Gastroesophageal sphincter (tissue), 3 donors: ENCODE data around the gene TSPAN8.

Experiments used
- EP300 ChIP-seq: sonication (generic); formaldehyde crosslinking; IDR thresholded peaks from one replicate; pipeline ENCODE4 v1.6.1; 2017; ENCODE audit warnings: antibody characterized with exemption, mild to moderate bottlenecking
- POLR2A ChIP-seq, 2 donors: fragments of 450-650 bp; IDR thresholded peaks; one replicate each; pipeline ENCODE4 v1.6.1; 2017; ENCODE audit warnings: antibody characterized with exemption in 2 of 2, mild to moderate bottlenecking in 2 of 2, moderate library complexity in 1 of 2
- POLR2AphosphoS5 ChIP-seq: sonication (generic); formaldehyde crosslinking; IDR thresholded peaks from one replicate; pipeline ENCODE4 v1.6.1; 2017; ENCODE audit warnings: antibody characterized with exemption
- TF ChIP-seq, protein P1 (sequence below), 4 experiments: fragments of 200-600 bp in 2 of 4; fragments of 450-650 bp in 2 of 4; sonication (generic) in 1 of 4; IDR thresholded peaks; one replicate each; pipeline ENCODE4 v1.5.1; 2017 to 2019; ENCODE audit warnings: antibody characterized with exemption in 4 of 4, mild to moderate bottlenecking in 2 of 4, moderate library complexity in 2 of 4

DNA sequence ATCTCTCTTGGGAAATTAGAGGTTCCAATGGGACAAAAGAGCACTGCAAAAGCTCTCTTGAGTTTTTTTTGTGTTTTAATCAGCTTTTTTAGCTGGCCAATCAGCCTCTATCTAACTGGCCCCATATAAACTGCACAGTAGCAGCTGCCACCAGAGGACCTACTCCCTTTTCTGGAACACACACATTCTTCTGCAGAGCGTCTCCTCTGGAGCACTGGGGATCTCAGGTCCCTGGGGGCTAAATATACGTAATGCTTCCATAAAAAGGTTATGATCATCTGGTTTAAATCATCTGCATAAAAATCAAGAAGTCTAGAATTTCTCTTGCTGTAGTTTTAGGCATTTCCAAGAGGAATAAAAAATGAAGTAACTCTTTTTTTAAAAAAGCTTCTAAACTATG is 32.3 kb downstream of the TSPAN8 start:
- TF ChIP-seq, protein P1, sequence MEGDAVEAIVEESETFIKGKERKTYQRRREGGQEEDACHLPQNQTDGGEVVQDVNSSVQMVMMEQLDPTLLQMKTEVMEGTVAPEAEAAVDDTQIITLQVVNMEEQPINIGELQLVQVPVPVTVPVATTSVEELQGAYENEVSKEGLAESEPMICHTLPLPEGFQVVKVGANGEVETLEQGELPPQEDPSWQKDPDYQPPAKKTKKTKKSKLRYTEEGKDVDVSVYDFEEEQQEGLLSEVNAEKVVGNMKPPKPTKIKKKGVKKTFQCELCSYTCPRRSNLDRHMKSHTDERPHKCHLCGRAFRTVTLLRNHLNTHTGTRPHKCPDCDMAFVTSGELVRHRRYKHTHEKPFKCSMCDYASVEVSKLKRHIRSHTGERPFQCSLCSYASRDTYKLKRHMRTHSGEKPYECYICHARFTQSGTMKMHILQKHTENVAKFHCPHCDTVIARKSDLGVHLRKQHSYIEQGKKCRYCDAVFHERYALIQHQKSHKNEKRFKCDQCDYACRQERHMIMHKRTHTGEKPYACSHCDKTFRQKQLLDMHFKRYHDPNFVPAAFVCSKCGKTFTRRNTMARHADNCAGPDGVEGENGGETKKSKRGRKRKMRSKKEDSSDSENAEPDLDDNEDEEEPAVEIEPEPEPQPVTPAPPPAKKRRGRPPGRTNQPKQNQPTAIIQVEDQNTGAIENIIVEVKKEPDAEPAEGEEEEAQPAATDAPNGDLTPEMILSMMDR (IDR thresholded peaks at IDR 0.05) = no peak
- TF ChIP-seq POLR2A (IDR thresholded peaks at IDR 0.05) = no peak
- no peak for TF ChIP-seq POLR2AphosphoS5
- TF ChIP-seq EP300 = no peak
